ENCODE measurements around the gene RPGR. TPM values are rescaled to one million over a fixed set of nuclear protein-coding genes. Genes with fewer than 3 reads are reported as not detected.
A peak's percentile ranks its signal among the peaks of the same experiment; 100 is the strongest.

The RPGR gene
- total RNA-seq, 1 experiment from 2014 or later, result 10.4 TPM

- Histone ChIP-seq H3K9me2 (ENCODE audit: insufficient read depth) (no peaks in the 10 kb centered on the region), H3K9me3 (ENCODE audit: control insufficient read depth in 1 of 2, insufficient read depth in 1 of 2, low read depth in 1 of 2, low read length in 2 of 2) (no peaks in the 10 kb centered on the region), H3K79me2 (ENCODE audit: insufficient read depth, low read length) (no peaks in the 10 kb centered on the region), H3K9ac (ENCODE audit: low read length) (no peak overlapping the region), H3K36me3 (ENCODE audit: control insufficient read depth in 1 of 2, insufficient read depth in 2 of 2, low read length in 2 of 2) (no peaks in the 10 kb centered on the region), H4K20me1 (ENCODE audit: insufficient read depth) (no peaks in the 10 kb centered on the region), H2AFZ (ENCODE audit: low read depth, low read length, poor library complexity, severe bottlenecking) (no peak overlapping the region), H3K4me1 (ENCODE audit: control insufficient read depth in 1 of 2, insufficient read depth in 2 of 2, low read length in 2 of 2) (peaks cover 13 to 22% of the 10 kb centered on the region in 2 experiments; a peak in 3 of 4 replicates), H3K4me3 (replicated peaks in 1 of 2; ENCODE audit: low read depth in 1 of 2, low read length in 2 of 2) (no peak overlapping the region), H3K27me3 (ENCODE audit: insufficient read depth, low read length) (no peaks in the 10 kb centered on the region), H3K27ac (ENCODE audit: low read depth, low read length) (no peak overlapping the region), H3K4me2 (ENCODE audit: low read length) (no peak overlapping the region)
- no peak for TF ChIP-seq ZNF274 (IDR thresholded peaks at IDR 0.05; ENCODE audit: low read depth, low read length)
- DNase-seq (ENCODE audit: low read depth, low spot score) (no peak), ATAC-seq (no peak)
- RAD21 ChIA-PET (ENCODE audit: low non-redundant PET in 1 of 2, low total read pairs in 2 of 2, uncharacterized antibody in 2 of 2, unreplicated experiment in 2 of 2), result no interaction called here
- CTCF ChIA-PET, result no interaction called here
- POLR2A ChIA-PET, result no interaction called here
- intact Hi-C loops (cut with micrococcal nuclease), result no loop called here
- no TSS peak for BruUV-seq (replicated peaks)
These were observed 50.2 kb downstream of the RPGR start for GRCh38 chrX:38277136-38277535.

DNA sequence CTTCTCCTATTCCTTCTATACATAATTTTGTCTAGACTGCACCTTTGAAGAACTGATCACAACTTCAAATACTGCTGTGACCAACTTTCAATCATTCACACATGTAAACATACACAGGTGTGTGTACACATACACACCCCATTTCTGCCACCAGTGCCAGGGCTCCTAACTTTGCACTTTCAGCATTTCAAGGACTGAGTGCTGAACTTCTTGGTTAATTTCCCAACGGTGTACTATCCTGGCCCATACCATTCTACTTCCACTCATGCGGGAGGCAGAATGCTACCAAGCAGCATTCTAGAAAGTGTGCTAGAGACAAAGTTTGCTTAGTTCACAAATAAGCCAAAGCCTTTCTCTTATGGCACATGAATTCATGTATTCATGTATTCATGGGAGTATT is 51.2 kb downstream of the RPGR start:
- Histone ChIP-seq H3K4me3 (replicated peaks in 1 of 2; ENCODE audit: low read depth in 1 of 2, low read length in 2 of 2) (no peak overlapping the region), H3K4me1 (ENCODE audit: control insufficient read depth in 1 of 2, insufficient read depth in 2 of 2, low read length in 2 of 2) (peaks cover 13 to 29% of the 10 kb centered on the region in 2 experiments; a peak in 3 of 4 replicates), H3K4me2 (ENCODE audit: low read length) (peak overlapping the region; percentile 42), H3K27me3 (ENCODE audit: insufficient read depth, low read length) (no peaks in the 10 kb centered on the region), H2AFZ (ENCODE audit: low read depth, low read length, poor library complexity, severe bottlenecking) (no peak overlapping the region), H4K20me1 (ENCODE audit: insufficient read depth) (no peaks in the 10 kb centered on the region), H3K79me2 (ENCODE audit: insufficient read depth, low read length) (no peaks in the 10 kb centered on the region), H3K9ac (ENCODE audit: low read length) (no peak overlapping the region), H3K9me3 (ENCODE audit: control insufficient read depth in 1 of 2, insufficient read depth in 1 of 2, low read depth in 1 of 2, low read length in 2 of 2) (no peaks in the 10 kb centered on the region), H3K9me2 (ENCODE audit: insufficient read depth) (no peaks in the 10 kb centered on the region), H3K27ac (ENCODE audit: low read depth, low read length) (0 out of 2 replicates have a peak overlapping the region, but pooled peaks have one; percentile 18), H3K36me3 (ENCODE audit: control insufficient read depth in 1 of 2, insufficient read depth in 2 of 2, low read length in 2 of 2) (no peaks in the 10 kb centered on the region)
- TF ChIP-seq, protein P1, sequence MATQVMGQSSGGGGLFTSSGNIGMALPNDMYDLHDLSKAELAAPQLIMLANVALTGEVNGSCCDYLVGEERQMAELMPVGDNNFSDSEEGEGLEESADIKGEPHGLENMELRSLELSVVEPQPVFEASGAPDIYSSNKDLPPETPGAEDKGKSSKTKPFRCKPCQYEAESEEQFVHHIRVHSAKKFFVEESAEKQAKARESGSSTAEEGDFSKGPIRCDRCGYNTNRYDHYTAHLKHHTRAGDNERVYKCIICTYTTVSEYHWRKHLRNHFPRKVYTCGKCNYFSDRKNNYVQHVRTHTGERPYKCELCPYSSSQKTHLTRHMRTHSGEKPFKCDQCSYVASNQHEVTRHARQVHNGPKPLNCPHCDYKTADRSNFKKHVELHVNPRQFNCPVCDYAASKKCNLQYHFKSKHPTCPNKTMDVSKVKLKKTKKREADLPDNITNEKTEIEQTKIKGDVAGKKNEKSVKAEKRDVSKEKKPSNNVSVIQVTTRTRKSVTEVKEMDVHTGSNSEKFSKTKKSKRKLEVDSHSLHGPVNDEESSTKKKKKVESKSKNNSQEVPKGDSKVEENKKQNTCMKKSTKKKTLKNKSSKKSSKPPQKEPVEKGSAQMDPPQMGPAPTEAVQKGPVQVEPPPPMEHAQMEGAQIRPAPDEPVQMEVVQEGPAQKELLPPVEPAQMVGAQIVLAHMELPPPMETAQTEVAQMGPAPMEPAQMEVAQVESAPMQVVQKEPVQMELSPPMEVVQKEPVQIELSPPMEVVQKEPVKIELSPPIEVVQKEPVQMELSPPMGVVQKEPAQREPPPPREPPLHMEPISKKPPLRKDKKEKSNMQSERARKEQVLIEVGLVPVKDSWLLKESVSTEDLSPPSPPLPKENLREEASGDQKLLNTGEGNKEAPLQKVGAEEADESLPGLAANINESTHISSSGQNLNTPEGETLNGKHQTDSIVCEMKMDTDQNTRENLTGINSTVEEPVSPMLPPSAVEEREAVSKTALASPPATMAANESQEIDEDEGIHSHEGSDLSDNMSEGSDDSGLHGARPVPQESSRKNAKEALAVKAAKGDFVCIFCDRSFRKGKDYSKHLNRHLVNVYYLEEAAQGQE (IDR thresholded peaks at IDR 0.05; ENCODE audit: low read depth), result no peak
- TF ChIP-seq POLR2AphosphoS5 (IDR thresholded peaks at IDR 0.05; ENCODE audit: low read depth, low read length), result no peak
- TF ChIP-seq EZH2 (IDR thresholded peaks at IDR 0.05), result no peak
- TF ChIP-seq, protein P2, sequence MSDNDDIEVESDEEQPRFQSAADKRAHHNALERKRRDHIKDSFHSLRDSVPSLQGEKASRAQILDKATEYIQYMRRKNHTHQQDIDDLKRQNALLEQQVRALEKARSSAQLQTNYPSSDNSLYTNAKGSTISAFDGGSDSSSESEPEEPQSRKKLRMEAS (IDR thresholded peaks at IDR 0.05), result no peak
- ATAC-seq (0 out of 2 replicates have a peak, but pooled peaks have one; percentile 36), DNase-seq (ENCODE audit: low read depth, low spot score) (no peak)
- BruUV-seq (replicated peaks), result no TSS peak
- POLR2A ChIA-PET, result no interaction called here
- RAD21 ChIA-PET (ENCODE audit: low non-redundant PET in 1 of 2, low total read pairs in 2 of 2, uncharacterized antibody in 2 of 2, unreplicated experiment in 2 of 2), result no interaction called here
- intact Hi-C loops (cut with micrococcal nuclease), result no loop called here
- CTCF ChIA-PET, result no interaction called here
